Ishikawa (cell line): ENCODE results near the gene NCF4.

Experiments
- CEBPB ChIP-seq: IDR thresholded peaks from 2 replicates; pipeline ENCODE4 v1.6.1; 2012
- CREB1 ChIP-seq: IDR thresholded peaks from 2 replicates; pipeline ENCODE4 v1.6.1; 2012; ENCODE audit warnings: low read depth
- EGR1 ChIP-seq: IDR thresholded peaks from 2 replicates; pipeline ENCODE4 v1.6.1; 2012
- EP300 ChIP-seq: IDR thresholded peaks from 2 replicates; pipeline ENCODE4 v1.6.1; 2012; ENCODE audit warnings: borderline replicate concordance
- FOXM1 ChIP-seq: IDR thresholded peaks from 2 replicates; pipeline ENCODE4 v1.6.1; 2012; ENCODE audit warnings: low read depth, borderline replicate concordance
- NFIC ChIP-seq: IDR thresholded peaks from 2 replicates; pipeline ENCODE4 v1.6.1; 2012
- RAD21 ChIP-seq: IDR thresholded peaks from 2 replicates; pipeline ENCODE4 v1.6.1; 2012; ENCODE audit warnings: low read depth
- TAF1 ChIP-seq: IDR thresholded peaks from 2 replicates; pipeline ENCODE4 v1.6.1; 2012; ENCODE audit warnings: low read depth, mild to moderate bottlenecking
- TCF12 ChIP-seq: IDR thresholded peaks from 2 replicates; pipeline ENCODE4 v1.6.1; 2012; ENCODE audit warnings: low read depth
- TEAD4 ChIP-seq: IDR thresholded peaks from 2 replicates; pipeline ENCODE4 v1.6.1; 2012
- YY1 ChIP-seq: IDR thresholded peaks from 2 replicates; pipeline ENCODE4 v1.6.1; 2012; ENCODE audit warnings: low read depth
- ZBTB7A ChIP-seq: IDR thresholded peaks from 2 replicates; pipeline ENCODE4 v1.6.1; 2012; ENCODE audit warnings: low read depth
- TF ChIP-seq, protein P1 (sequence below): IDR thresholded peaks from 2 replicates; pipeline ENCODE4 v1.6.1; 2012
- TF ChIP-seq, protein P2 (sequence below): IDR thresholded peaks from 2 replicates; pipeline ENCODE4 v1.6.1; 2012; ENCODE audit warnings: low read depth, mild to moderate bottlenecking
- TF ChIP-seq, protein P3 (sequence below): IDR thresholded peaks from 2 replicates; pipeline ENCODE4 v1.6.1; 2012

Gene NCF4

DNA sequence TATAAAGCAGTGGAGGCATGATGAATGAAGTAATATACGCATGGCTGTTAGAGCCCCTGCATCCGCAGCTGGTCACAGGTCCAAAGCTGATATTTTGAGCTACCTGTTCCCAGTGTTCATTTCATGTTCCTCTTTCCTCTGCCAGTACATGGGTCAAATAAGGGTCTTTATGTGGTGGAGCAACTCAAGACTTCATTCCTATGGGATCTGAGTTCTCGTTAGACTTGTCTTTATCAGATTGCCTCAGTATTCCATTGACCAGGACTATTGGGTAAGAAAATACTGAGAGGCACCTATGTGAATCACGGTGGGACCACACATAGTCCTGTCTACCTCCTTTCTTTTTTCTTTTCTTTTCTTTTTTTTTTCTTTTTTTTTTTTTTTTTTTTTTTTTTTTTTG is 25.2 kb downstream of the NCF4 start:
- no peak for TF ChIP-seq EP300

DNA sequence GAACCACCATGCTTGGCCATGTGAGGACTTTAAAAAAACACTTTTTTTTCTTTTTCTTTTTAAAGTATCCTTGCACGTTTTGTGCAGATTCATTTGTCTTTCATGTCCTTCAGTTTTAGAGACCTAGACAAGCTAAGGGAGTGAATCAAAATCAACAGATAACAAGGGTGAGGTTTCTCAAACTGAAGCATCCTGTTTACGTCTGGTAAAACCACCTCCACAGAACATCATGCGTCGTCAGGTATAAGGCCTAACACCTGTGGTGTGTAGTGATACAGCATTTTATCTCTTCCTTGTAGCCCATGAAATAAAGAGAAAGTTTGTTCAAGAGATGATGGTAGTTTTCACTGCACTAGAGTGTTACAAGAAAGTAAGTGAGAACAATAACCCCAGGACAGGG is 26.4 kb downstream of the NCF4 start:
- TF ChIP-seq ZBTB7A (no peak), FOXM1 (no peak)
- TF ChIP-seq, protein P1, sequence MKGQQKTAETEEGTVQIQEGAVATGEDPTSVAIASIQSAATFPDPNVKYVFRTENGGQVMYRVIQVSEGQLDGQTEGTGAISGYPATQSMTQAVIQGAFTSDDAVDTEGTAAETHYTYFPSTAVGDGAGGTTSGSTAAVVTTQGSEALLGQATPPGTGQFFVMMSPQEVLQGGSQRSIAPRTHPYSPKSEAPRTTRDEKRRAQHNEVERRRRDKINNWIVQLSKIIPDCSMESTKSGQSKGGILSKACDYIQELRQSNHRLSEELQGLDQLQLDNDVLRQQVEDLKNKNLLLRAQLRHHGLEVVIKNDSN: no peak

DNA sequence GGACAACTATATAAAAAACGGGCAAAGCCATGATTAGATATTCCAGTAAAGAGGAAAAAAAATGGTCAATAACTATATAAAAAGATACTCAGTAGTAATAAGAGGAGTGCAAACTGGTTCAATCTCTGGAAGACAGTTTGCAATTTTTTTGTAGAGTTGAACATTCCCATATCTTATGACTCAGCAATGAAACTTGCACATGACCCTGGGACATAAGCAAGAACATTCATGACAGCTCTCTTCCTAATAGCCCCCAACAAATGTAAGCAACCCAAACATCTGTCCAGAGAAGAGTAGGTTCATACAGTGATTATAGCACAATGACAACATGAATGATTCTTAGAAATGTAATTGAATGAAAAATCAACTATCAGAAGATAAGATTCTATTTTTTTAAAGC is 30.8 kb downstream of the NCF4 start:
- no peak for TF ChIP-seq CREB1
- TF ChIP-seq EGR1: no peak
- TF ChIP-seq NFIC: no peak
- no peak for TF ChIP-seq TCF12

DNA sequence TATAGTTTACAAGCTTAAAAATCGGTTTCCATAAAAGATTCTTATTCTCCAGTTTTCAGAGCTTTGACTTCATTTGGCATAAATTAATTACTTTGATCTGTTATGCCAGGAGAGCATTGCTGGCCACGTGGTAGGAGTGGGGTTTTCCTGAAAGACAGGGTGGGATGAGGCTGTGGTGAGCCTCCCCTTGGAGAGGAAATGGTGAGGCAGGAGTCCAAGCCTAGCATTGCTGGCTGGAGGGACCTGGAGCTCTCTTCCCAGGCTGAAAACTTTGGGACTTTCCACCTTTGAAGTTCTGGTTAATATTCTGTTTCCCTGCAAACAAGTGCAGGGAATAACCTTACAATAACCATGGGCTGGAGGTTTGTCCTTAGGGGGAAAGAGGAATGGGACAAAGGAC is 31.5 kb downstream of the NCF4 start:
- TF ChIP-seq CREB1: no peak
- TF ChIP-seq, protein P2, sequence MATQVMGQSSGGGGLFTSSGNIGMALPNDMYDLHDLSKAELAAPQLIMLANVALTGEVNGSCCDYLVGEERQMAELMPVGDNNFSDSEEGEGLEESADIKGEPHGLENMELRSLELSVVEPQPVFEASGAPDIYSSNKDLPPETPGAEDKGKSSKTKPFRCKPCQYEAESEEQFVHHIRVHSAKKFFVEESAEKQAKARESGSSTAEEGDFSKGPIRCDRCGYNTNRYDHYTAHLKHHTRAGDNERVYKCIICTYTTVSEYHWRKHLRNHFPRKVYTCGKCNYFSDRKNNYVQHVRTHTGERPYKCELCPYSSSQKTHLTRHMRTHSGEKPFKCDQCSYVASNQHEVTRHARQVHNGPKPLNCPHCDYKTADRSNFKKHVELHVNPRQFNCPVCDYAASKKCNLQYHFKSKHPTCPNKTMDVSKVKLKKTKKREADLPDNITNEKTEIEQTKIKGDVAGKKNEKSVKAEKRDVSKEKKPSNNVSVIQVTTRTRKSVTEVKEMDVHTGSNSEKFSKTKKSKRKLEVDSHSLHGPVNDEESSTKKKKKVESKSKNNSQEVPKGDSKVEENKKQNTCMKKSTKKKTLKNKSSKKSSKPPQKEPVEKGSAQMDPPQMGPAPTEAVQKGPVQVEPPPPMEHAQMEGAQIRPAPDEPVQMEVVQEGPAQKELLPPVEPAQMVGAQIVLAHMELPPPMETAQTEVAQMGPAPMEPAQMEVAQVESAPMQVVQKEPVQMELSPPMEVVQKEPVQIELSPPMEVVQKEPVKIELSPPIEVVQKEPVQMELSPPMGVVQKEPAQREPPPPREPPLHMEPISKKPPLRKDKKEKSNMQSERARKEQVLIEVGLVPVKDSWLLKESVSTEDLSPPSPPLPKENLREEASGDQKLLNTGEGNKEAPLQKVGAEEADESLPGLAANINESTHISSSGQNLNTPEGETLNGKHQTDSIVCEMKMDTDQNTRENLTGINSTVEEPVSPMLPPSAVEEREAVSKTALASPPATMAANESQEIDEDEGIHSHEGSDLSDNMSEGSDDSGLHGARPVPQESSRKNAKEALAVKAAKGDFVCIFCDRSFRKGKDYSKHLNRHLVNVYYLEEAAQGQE: no peak
- no peak for TF ChIP-seq FOXM1
- no peak for TF ChIP-seq YY1
- TF ChIP-seq TCF12: no peak
- no peak for TF ChIP-seq EP300
- no peak for TF ChIP-seq CEBPB
- TF ChIP-seq, protein P1: no peak
- TF ChIP-seq TAF1: no peak
- no peak for TF ChIP-seq RAD21
- no peak for TF ChIP-seq NFIC
- TF ChIP-seq, protein P3, sequence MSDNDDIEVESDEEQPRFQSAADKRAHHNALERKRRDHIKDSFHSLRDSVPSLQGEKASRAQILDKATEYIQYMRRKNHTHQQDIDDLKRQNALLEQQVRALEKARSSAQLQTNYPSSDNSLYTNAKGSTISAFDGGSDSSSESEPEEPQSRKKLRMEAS: no peak
- TF ChIP-seq ZBTB7A: no peak

DNA sequence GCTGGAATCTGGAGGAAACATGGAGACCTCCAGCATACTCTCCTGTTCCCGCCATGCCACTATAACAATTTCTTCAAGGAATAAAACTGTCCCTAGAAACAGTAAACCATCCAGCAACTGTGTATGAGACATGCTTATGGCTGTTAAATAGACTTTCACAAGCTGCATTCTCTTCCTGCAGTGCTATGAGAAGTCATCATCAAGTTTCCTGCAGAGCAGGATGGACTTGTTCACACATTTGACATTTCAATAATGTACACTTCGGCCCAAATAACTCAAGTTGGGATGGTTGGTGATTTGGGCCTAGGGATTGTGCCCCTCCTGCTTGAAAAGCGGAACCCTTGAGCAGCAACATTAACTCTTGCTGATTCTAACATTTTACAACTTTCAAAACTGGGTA is 32.5 kb downstream of the NCF4 start:
- TF ChIP-seq CREB1 (no peak), CEBPB (no peak), RAD21 (no peak), EGR1 (no peak), ZBTB7A (no peak), TEAD4 (no peak), FOXM1 (no peak), NFIC (no peak), TAF1 (no peak), EP300 (no peak)
- TF ChIP-seq, protein P1: no peak
- TF ChIP-seq, protein P3: no peak

DNA sequence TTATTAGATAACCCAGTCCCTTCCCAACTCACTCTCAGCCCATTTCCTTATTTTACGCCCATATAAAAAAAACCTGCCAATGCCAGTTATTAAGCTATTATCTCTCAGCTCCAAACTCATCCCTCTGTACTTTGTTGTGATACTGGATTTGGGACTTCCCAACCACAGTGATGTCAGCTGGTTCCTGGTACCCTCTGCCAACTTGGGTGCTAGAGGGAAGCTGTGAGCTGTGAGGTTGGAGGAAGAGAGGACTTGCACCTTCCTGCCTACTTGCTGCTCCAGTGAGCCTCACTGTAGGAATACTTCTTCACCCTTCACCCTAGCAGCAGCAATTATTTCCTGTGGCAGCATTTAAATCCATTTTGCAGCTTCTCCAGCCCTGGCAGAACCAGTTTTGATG is 33.5 kb downstream of the NCF4 start:
- TF ChIP-seq FOXM1 (no peak), EP300 (no peak), ZBTB7A (no peak), CREB1 (no peak), TCF12 (no peak), TEAD4 (no peak), YY1 (no peak), RAD21 (no peak), TAF1 (no peak), NFIC (no peak), CEBPB (no peak), EGR1 (no peak)
- TF ChIP-seq, protein P2: no peak
- TF ChIP-seq, protein P1: no peak
- TF ChIP-seq, protein P3: no peak
